GM23248 (cell line): Measurements from ENCODE around the gene PLCB1.

ENCODE experiments used
- EZH2 ChIP-seq: fragments of 200-600 bp; sonication (generic); IDR thresholded peaks from 2 replicates; pipeline ENCODE4 v1.6.1; 2018; ENCODE audit warnings: antibody characterized with exemption, mild to moderate bottlenecking; ENCODE audit not compliant: insufficient read depth, poor library complexity, severe bottlenecking
- EZH2phosphoT487 ChIP-seq: fragments of 200-600 bp; sonication (generic); IDR thresholded peaks from 2 replicates; pipeline ENCODE4 v1.6.1; 2018; ENCODE audit warnings: antibody characterized with exemption, moderate library complexity, mild to moderate bottlenecking, low read depth; ENCODE audit not compliant: insufficient read depth

GRCh38 chr20:8829256-8829655, 697.2 kb downstream of the PLCB1 start:
- TF ChIP-seq EZH2: no peak
- no peak for TF ChIP-seq EZH2phosphoT487
